HL-60/S4 treated with retinoic acid at 250 ng/mL for 4 days and 3 days (cell line): Measurements from ENCODE around the gene ZMYND19.
"Not testable (repeated sequence)": the region's sequence is repeated elsewhere in the genome, so short reads cannot be mapped to it uniquely, and the experiment has no call there.

Experiments
- in situ Hi-C: fragments of 300-500 bp; cut with MboI; formaldehyde crosslinking; loops from 2 replicates; pipeline ENCODE4 v1.7.0; 2022; ENCODE audit warnings: low sequenced_read_pairs

Gene ZMYND19

GRCh38 chr9:137590469-137591383 lies at the start of gene ZMYND19:
Gene ZMYND19, minus strand, starts transcription at chr9:137590512. Its CDS starts 249 bp downstream, at chr9:137590263.
- in situ Hi-C loops, result no loop called here

GRCh38 chr9:137639303-137640051 lies 49.2 kb upstream of the ZMYND19 start:
- in situ Hi-C loops, result no loop called here

GRCh38 chr9:137638680-137639079 lies 48.4 kb upstream of the ZMYND19 start:
- in situ Hi-C loops, result no loop called here

GRCh38 chr9:137634016-137634415 lies 43.7 kb upstream of the ZMYND19 start:
- in situ Hi-C loops, result no loop called here

- in situ Hi-C loops, result no loop called here
Measured at GRCh38 chr9:137632230-137633161, 42.2 kb upstream of the ZMYND19 start.

GRCh38 chr9:137631345-137632229 lies 41.3 kb upstream of the ZMYND19 start:
- in situ Hi-C loops, result no loop called here

- in situ Hi-C loops, result no loop called here
Measured at GRCh38 chr9:137630679-137631078, 40.4 kb upstream of the ZMYND19 start.

- in situ Hi-C loops, result no loop called here
Measured at GRCh38 chr9:137630126-137630525, 39.8 kb upstream of the ZMYND19 start.

GRCh38 chr9:137627406-137627805 lies 37.1 kb upstream of the ZMYND19 start:
- in situ Hi-C loops, result not testable (repeated sequence)

GRCh38 chr9:137626464-137626863 lies 36.2 kb upstream of the ZMYND19 start:
- in situ Hi-C loops, result no loop called here

- in situ Hi-C loops, result not testable (repeated sequence)
Measured at GRCh38 chr9:137622211-137622610, 31.9 kb upstream of the ZMYND19 start.

GRCh38 chr9:137621131-137621757 lies 30.9 kb upstream of the ZMYND19 start:
- in situ Hi-C loops, result no loop called here

GRCh38 chr9:137620581-137620980 lies 30.3 kb upstream of the ZMYND19 start:
- in situ Hi-C loops, result no loop called here

- in situ Hi-C loops, result no loop called here
Measured at GRCh38 chr9:137620048-137620405, 29.7 kb upstream of the ZMYND19 start.

GRCh38 chr9:137619240-137620047 lies 29.1 kb upstream of the ZMYND19 start:
- in situ Hi-C loops, result no loop called here

GRCh38 chr9:137618105-137619067 lies 28.1 kb upstream of the ZMYND19 start, which contains the start of gene EHMT1:
Gene EHMT1, plus strand, starts transcription at chr9:137619005. Its CDS starts 24 bp downstream, at chr9:137619029.
- in situ Hi-C loops, result no loop called here

- in situ Hi-C loops, result no loop called here
Measured at GRCh38 chr9:137615387-137615871, 25.1 kb upstream of the ZMYND19 start.
